Gastroesophageal sphincter (tissue), 4 donors: ENCODE data around the gene TTC19. TPM values are rescaled to one million over a fixed set of nuclear protein-coding genes. Genes with fewer than 3 reads are reported as not detected.
"Not testable (repeated sequence)": the region's sequence is repeated elsewhere in the genome, so short reads cannot be mapped to it uniquely, and the experiment has no call there.

Experiments
- ATAC-seq: fragments of 150-250 bp; one replicate; pipeline ENCODE4 v1.9.1; 2016; ENCODE audit warnings: mild to moderate bottlenecking, moderate library complexity
- H3K27ac ChIP-seq, 4 donors: fragments of 200-600 bp; sonication (generic) in 3 of 4; 1 replicate in 3 of 4; 2 replicates in 1 of 4; pipeline ENCODE4 v1.5.1; 2016 to 2019
- H3K27me3 ChIP-seq: fragments of 200-600 bp; sonication (generic); one replicate; pipeline ENCODE4 v1.5.1; 2019
- H3K36me3 ChIP-seq, 2 donors: fragments of 200-600 bp; sonication (generic); one replicate each; pipeline ENCODE4 v1.5.1; 2019; ENCODE audit warnings: control low read depth in 1 of 2
- H3K4me1 ChIP-seq, 3 donors: fragments of 200-600 bp; sonication (generic); 1 replicate in 2 of 3; 2 replicates in 1 of 3; pipeline ENCODE4 v1.5.1; 2016 to 2019; ENCODE audit warnings: control low read depth in 2 of 3
- H3K4me3 ChIP-seq, 2 donors: fragments of 200-600 bp; sonication (generic); one replicate each; pipeline ENCODE4 v1.5.1; 2019; ENCODE audit warnings: mild to moderate bottlenecking in 1 of 2, moderate library complexity in 1 of 2
- H3K9me3 ChIP-seq, 3 donors: fragments of 200-600 bp; sonication (generic); one replicate each; pipeline ENCODE4 v1.5.1; 2017 to 2019; ENCODE audit warnings: control low read depth in 2 of 3
- CTCF ChIP-seq, 4 experiments: fragments of 200-600 bp in 2 of 4; fragments of 450-650 bp in 2 of 4; sonication (generic) in 1 of 4; IDR thresholded peaks; one replicate each; pipeline ENCODE4 v1.5.1; 2017 to 2019; ENCODE audit warnings: antibody characterized with exemption in 4 of 4, mild to moderate bottlenecking in 2 of 4, moderate library complexity in 2 of 4
- EP300 ChIP-seq: sonication (generic); formaldehyde crosslinking; IDR thresholded peaks from one replicate; pipeline ENCODE4 v1.6.1; 2017; ENCODE audit warnings: antibody characterized with exemption, mild to moderate bottlenecking
- POLR2A ChIP-seq, 2 donors: fragments of 450-650 bp; IDR thresholded peaks; one replicate each; pipeline ENCODE4 v1.6.1; 2017; ENCODE audit warnings: antibody characterized with exemption in 2 of 2, mild to moderate bottlenecking in 2 of 2, moderate library complexity in 1 of 2
- POLR2AphosphoS5 ChIP-seq: sonication (generic); formaldehyde crosslinking; IDR thresholded peaks from one replicate; pipeline ENCODE4 v1.6.1; 2017; ENCODE audit warnings: antibody characterized with exemption
- WGBS, 2 donors: methylation state at CpG; one replicate each; pipeline ENCODE4 v1.1.5; 2018; ENCODE audit warnings: low coverage in 1 of 2; 5-methylcytosine and 5-hydroxymethylcytosine counted together
- total RNA-seq, 4 donors: library from RNA; depleted of rRNA; stranded (reverse); fragments of >200 nt; gene quantifications; one replicate each; pipeline ENCODE4 v1.1.0, GENCODE V29; 2016

TTC19 gene
- total RNA-seq, 4 donors from 2014 or later = 22.1 to 57.1 (median 40.0) TPM

- Histone ChIP-seq H3K36me3 (peaks cover 7 to 91% of the 10 kb centered on the region in 2 donors), H3K27me3 (no peaks in the 10 kb centered on the region), H3K4me1 (no peaks in the 10 kb centered on the region), H3K9me3 (no peaks in the 10 kb centered on the region), H3K4me3 (no peak overlapping the region), H3K27ac (no peak overlapping the region)
- no peak for ATAC-seq
- WGBS, 2 donors = 83 to 92% methylated on average over 11 to 13 of the region's 14 CpGs
- TF ChIP-seq CTCF (IDR thresholded peaks at IDR 0.05) (no peak), EP300 (no peak), POLR2AphosphoS5 (no peak), POLR2A (IDR thresholded peaks at IDR 0.05) (no peak)
Measured at GRCh38 chr17:16048811-16049449, 49.3 kb downstream of the TTC19 start.

GRCh38 chr17:16050844-16051243 is 51.2 kb downstream of the TTC19 start:
- WGBS, 2 donors = 98 to 100% methylated on average over 5 to 6 of the region's 6 CpGs
- Histone ChIP-seq H3K27me3 (no peaks in the 10 kb centered on the region), H3K4me3 (no peak overlapping the region), H3K27ac (no peak overlapping the region), H3K9me3 (no peaks in the 10 kb centered on the region), H3K4me1 (no peaks in the 10 kb centered on the region), H3K36me3 (peaks cover 5 to 91% of the 10 kb centered on the region in 2 donors)
- TF ChIP-seq EP300 (no peak), POLR2AphosphoS5 (no peak), CTCF (IDR thresholded peaks at IDR 0.05) (no peak), POLR2A (IDR thresholded peaks at IDR 0.05) (no peak)
- no peak for ATAC-seq

GRCh38 chr17:16052486-16052885 is 52.9 kb downstream of the TTC19 start:
- ATAC-seq = no peak
- Histone ChIP-seq H3K36me3 (peaks cover 4 to 91% of the 10 kb centered on the region in 2 donors), H3K27me3 (no peaks in the 10 kb centered on the region), H3K9me3 (no peaks in the 10 kb centered on the region), H3K4me1 (no peaks in the 10 kb centered on the region), H3K27ac (no peak overlapping the region), H3K4me3 (no peak overlapping the region)
- 57 to 71% methylated on average over 1 of the region's 1 CpG for WGBS, 2 donors
- TF ChIP-seq POLR2AphosphoS5 (no peak), EP300 (no peak), CTCF (IDR thresholded peaks at IDR 0.05) (no peak), POLR2A (IDR thresholded peaks at IDR 0.05) (no peak)

GRCh38 chr17:16055139-16055538 is 55.5 kb downstream of the TTC19 start:
- H3K27me3 ChIP-seq, ATAC-seq, H3K4me1 ChIP-seq, H3K4me3 ChIP-seq, H3K27ac ChIP-seq, H3K9me3 ChIP-seq: not testable (repeated sequence)
- WGBS, 2 donors = 67 to 100% methylated on average over 1 to 3 of the region's 4 CpGs
- H3K36me3 ChIP-seq = peaks cover 7 to 93% of the 10 kb centered on the region in 2 donors

GRCh38 chr17:16061631-16062030 is 62.0 kb downstream of the TTC19 start:
- WGBS, 2 donors = 100% methylated on average over 1 of the region's 2 CpGs; no CpG with 5 or more reads in 1 of the 2 donors
- H3K27me3 ChIP-seq = no peaks in the 10 kb centered on the region
- peaks cover 0 to 7% (median 0%) of the 10 kb centered on the region in 3 donors for H3K4me1 ChIP-seq
- no peak overlapping the region for H3K4me3 ChIP-seq
- H3K9me3 ChIP-seq = no peaks in the 10 kb centered on the region
- H3K27ac ChIP-seq = no peak overlapping the region
- TF ChIP-seq CTCF (IDR thresholded peaks at IDR 0.05) = no peak
- TF ChIP-seq POLR2AphosphoS5 = no peak
- TF ChIP-seq EP300 = no peak
- TF ChIP-seq POLR2A (IDR thresholded peaks at IDR 0.05) = no peak
- ATAC-seq = no peak
- peaks cover 7 to 97% of the 10 kb centered on the region in 2 donors for H3K36me3 ChIP-seq
